Neural cell (in vitro differentiated cells): ENCODE results near the gene IL31RA. TPM values are rescaled to one million over a fixed set of nuclear protein-coding genes. Genes with fewer than 3 reads are reported as not detected.

ENCODE experiments used
- H2AFZ ChIP-seq: fragments of 200-600, 300-800 bp; sonication (generic), shearing (Covaris generic); 2 replicates; pipeline ENCODE4 v1.6.0; 2014; ENCODE audit warnings: low read depth, mild to moderate bottlenecking, antibody characterized with exemption, low read length, moderate library complexity
- H3F3A ChIP-seq: fragments of 200-600 bp; shearing (Covaris generic); 2 replicates; pipeline ENCODE4 v1.6.1; 2016; ENCODE audit warnings: mild to moderate bottlenecking, moderate library complexity, mixed read lengths, antibody characterized with exemption, low read length; ENCODE audit not compliant: insufficient read depth, poor library complexity, severe bottlenecking
- H3K27ac ChIP-seq: fragments of 200-600, 300-800 bp; sonication (generic), shearing (Covaris generic); 2 replicates; pipeline ENCODE4 v1.5.1; 2014; ENCODE audit warnings: mild to moderate bottlenecking, low read length, moderate library complexity
- H3K27me3 ChIP-seq: fragments of 300-800, 200-600 bp; sonication (generic), shearing (Covaris generic); 2 replicates; pipeline ENCODE4 v1.6.0; 2014; ENCODE audit warnings: mild to moderate bottlenecking, low read depth, low read length, moderate library complexity; ENCODE audit not compliant: insufficient read depth
- H3K36me3 ChIP-seq: fragments of 300-800, 200-600 bp; sonication (generic), shearing (Covaris generic); 2 replicates; pipeline ENCODE4 v1.5.1; 2014; ENCODE audit warnings: mild to moderate bottlenecking, antibody characterized with exemption, low read length, moderate library complexity; ENCODE audit not compliant: insufficient read depth
- H3K4me2 ChIP-seq: fragments of 300-800, 200-600 bp; sonication (generic), shearing (Covaris generic); 2 replicates; pipeline ENCODE4 v1.6.0; 2014; ENCODE audit warnings: mild to moderate bottlenecking, low read length
- H3K4me3 ChIP-seq: fragments of 300-800, 200-600 bp; sonication (generic), shearing (Covaris generic); 2 replicates; pipeline ENCODE4 v1.5.1; 2014; ENCODE audit warnings: mild to moderate bottlenecking, low read length, moderate library complexity
- H3K79me2 ChIP-seq: fragments of 200-600 bp; shearing (Covaris generic); replicated peaks from 2 replicates; pipeline ENCODE4 v1.6.0; 2014; ENCODE audit warnings: mild to moderate bottlenecking, low read length, moderate library complexity; ENCODE audit not compliant: insufficient read depth
- H3K9ac ChIP-seq: fragments of 300-800, 200-600 bp; sonication (generic), shearing (Covaris generic); 2 replicates; pipeline ENCODE4 v1.6.1; 2016; ENCODE audit warnings: mild to moderate bottlenecking, low read length, mixed read lengths
- H3K9me2 ChIP-seq: fragments of 200-600 bp; shearing (Covaris generic); 2 replicates; pipeline ENCODE4 v1.6.1; 2016; ENCODE audit warnings: mild to moderate bottlenecking, low read length, mixed read lengths; ENCODE audit not compliant: insufficient read depth
- H3K9me3 ChIP-seq: fragments of 200-600, 300-800 bp; sonication (generic), shearing (Covaris generic); 2 replicates; pipeline ENCODE4 v1.6.1; 2016; ENCODE audit warnings: mild to moderate bottlenecking, mixed run types, low read length, moderate library complexity, mixed read lengths
- H4K20me1 ChIP-seq: fragments of 200-600 bp; shearing (Covaris generic); 2 replicates; pipeline ENCODE4 v1.6.1; 2016; ENCODE audit warnings: mild to moderate bottlenecking, mixed run types; ENCODE audit not compliant: insufficient read depth
- EP300 ChIP-seq: fragments of 450-650 bp; conservative IDR thresholded peaks from 2 replicates; pipeline ENCODE4 v1.6.1; 2014; ENCODE audit warnings: antibody characterized with exemption, mild to moderate bottlenecking, moderate library complexity; ENCODE audit not compliant: poor library complexity, severe bottlenecking
- EZH2 ChIP-seq: fragments of 200-600, 300-800 bp; shearing (Covaris generic), sonication (generic); IDR thresholded peaks from 2 replicates; pipeline ENCODE4 v1.6.1; 2014; ENCODE audit warnings: antibody characterized with exemption, low read length, borderline replicate concordance, mild to moderate bottlenecking; ENCODE audit not compliant: insufficient read depth, poor library complexity, severe bottlenecking
- MXI1 ChIP-seq: fragments of 450-650 bp; conservative IDR thresholded peaks from 2 replicates; pipeline ENCODE4 v1.6.1; 2014; ENCODE audit warnings: antibody characterized with exemption, mild to moderate bottlenecking; ENCODE audit not compliant: poor library complexity, severe bottlenecking
- POLR2AphosphoS5 ChIP-seq: IDR thresholded peaks from 2 replicates; pipeline ENCODE4 v1.6.1; 2012
- RAD21 ChIP-seq: fragments of 450-650 bp; conservative IDR thresholded peaks from 2 replicates; pipeline ENCODE4 v1.6.1; 2014; ENCODE audit warnings: antibody characterized with exemption, mild to moderate bottlenecking, moderate library complexity
- SMC3 ChIP-seq: fragments of 450-650 bp; conservative IDR thresholded peaks from 2 replicates; pipeline ENCODE4 v1.6.1; 2014; ENCODE audit warnings: antibody characterized with exemption, mild to moderate bottlenecking, moderate library complexity; ENCODE audit not compliant: poor library complexity
- TAF1 ChIP-seq: IDR thresholded peaks from 2 replicates; pipeline ENCODE4 v1.6.1; 2012; ENCODE audit warnings: low read depth
- polyA plus RNA-seq: library from polyadenylated mRNA; depleted of rRNA; stranded (reverse); fragments of >200 nt; gene quantifications from 2 replicates; pipeline ENCODE4 v1.2.3, GENCODE V29; 2014
- TF ChIP-seq, protein P1 (sequence below): fragments of 450-650 bp; IDR thresholded peaks from 2 replicates; pipeline ENCODE4 v1.5.1; 2014; ENCODE audit warnings: antibody characterized with exemption, mild to moderate bottlenecking, moderate library complexity; ENCODE audit not compliant: poor library complexity, severe bottlenecking
- TF ChIP-seq, protein P2 (sequence below): IDR thresholded peaks from 2 replicates; pipeline ENCODE4 v1.6.1; 2012; ENCODE audit warnings: borderline replicate concordance

The IL31RA gene
- polyA plus RNA-seq, 1 donor from 2014 or later, result not detected

GRCh38 chr5:55855509-55855908 lies 4.4 kb downstream of the IL31RA start:
- Histone ChIP-seq H3K27ac (no peak overlapping the region), H4K20me1 (no peaks in the 10 kb centered on the region), H3K79me2 (no peaks in the 10 kb centered on the region), H3K36me3 (no peaks in the 10 kb centered on the region), H3K27me3 (no peaks in the 10 kb centered on the region), H3K9me2 (no peaks in the 10 kb centered on the region), H3K9ac (no peak overlapping the region), H3F3A (no peaks in the 10 kb centered on the region), H2AFZ (no peak overlapping the region), H3K4me3 (no peak overlapping the region), H3K9me3 (no peaks in the 10 kb centered on the region), H3K4me2 (no peak overlapping the region)
- TF ChIP-seq MXI1, result no peak
- TF ChIP-seq EP300, result no peak
- TF ChIP-seq POLR2AphosphoS5, result no peak
- TF ChIP-seq EZH2, result no peak
- TF ChIP-seq, protein P1, sequence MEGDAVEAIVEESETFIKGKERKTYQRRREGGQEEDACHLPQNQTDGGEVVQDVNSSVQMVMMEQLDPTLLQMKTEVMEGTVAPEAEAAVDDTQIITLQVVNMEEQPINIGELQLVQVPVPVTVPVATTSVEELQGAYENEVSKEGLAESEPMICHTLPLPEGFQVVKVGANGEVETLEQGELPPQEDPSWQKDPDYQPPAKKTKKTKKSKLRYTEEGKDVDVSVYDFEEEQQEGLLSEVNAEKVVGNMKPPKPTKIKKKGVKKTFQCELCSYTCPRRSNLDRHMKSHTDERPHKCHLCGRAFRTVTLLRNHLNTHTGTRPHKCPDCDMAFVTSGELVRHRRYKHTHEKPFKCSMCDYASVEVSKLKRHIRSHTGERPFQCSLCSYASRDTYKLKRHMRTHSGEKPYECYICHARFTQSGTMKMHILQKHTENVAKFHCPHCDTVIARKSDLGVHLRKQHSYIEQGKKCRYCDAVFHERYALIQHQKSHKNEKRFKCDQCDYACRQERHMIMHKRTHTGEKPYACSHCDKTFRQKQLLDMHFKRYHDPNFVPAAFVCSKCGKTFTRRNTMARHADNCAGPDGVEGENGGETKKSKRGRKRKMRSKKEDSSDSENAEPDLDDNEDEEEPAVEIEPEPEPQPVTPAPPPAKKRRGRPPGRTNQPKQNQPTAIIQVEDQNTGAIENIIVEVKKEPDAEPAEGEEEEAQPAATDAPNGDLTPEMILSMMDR, result no peak
- no peak for TF ChIP-seq RAD21
- TF ChIP-seq, protein P2, sequence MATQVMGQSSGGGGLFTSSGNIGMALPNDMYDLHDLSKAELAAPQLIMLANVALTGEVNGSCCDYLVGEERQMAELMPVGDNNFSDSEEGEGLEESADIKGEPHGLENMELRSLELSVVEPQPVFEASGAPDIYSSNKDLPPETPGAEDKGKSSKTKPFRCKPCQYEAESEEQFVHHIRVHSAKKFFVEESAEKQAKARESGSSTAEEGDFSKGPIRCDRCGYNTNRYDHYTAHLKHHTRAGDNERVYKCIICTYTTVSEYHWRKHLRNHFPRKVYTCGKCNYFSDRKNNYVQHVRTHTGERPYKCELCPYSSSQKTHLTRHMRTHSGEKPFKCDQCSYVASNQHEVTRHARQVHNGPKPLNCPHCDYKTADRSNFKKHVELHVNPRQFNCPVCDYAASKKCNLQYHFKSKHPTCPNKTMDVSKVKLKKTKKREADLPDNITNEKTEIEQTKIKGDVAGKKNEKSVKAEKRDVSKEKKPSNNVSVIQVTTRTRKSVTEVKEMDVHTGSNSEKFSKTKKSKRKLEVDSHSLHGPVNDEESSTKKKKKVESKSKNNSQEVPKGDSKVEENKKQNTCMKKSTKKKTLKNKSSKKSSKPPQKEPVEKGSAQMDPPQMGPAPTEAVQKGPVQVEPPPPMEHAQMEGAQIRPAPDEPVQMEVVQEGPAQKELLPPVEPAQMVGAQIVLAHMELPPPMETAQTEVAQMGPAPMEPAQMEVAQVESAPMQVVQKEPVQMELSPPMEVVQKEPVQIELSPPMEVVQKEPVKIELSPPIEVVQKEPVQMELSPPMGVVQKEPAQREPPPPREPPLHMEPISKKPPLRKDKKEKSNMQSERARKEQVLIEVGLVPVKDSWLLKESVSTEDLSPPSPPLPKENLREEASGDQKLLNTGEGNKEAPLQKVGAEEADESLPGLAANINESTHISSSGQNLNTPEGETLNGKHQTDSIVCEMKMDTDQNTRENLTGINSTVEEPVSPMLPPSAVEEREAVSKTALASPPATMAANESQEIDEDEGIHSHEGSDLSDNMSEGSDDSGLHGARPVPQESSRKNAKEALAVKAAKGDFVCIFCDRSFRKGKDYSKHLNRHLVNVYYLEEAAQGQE, result no peak
- no peak for TF ChIP-seq TAF1
- TF ChIP-seq SMC3, result no peak

DNA sequence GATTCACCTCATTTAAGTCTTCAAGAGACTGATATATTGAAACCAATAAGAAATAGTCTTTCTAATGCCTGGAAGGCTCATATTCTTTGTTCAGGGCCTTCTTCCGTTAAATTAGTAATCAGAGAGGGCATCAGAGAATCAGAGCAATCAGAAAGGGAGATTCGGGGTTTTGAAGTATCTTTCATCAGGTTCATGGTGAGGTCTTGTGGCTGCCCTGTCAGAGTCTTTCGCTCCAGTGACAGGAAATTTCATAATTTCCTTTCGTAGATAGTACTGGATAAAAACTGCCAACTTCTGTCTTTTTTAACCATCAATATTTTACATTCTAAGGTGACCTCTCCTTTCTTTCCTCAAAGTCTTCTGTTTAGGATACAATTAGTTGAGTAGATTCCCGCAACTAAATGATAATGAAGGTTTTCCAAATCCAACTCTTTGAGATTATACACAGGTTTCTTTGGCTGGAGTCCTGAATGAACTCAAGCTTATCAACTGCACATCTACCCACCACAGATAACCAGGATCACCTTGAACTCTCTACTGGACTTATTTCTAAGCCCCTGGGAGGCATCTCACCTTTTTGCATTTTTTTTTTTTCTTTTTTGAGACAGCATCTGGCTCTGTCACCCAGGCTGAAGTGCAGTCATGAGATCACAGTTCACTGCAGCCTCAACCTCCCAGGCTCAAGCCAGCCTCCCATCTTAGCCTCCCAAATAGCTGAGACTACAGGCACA lies 5.5 kb downstream of the IL31RA start:
- no peaks in the 10 kb centered on the region for H3K36me3 ChIP-seq
- H3K9me3 ChIP-seq, result no peaks in the 10 kb centered on the region
- no peaks in the 10 kb centered on the region for H3K9me2 ChIP-seq
- no peak overlapping the region for H3K4me2 ChIP-seq
- H3K4me3 ChIP-seq, result no peak overlapping the region
- no peak overlapping the region for H3K9ac ChIP-seq
- H3K79me2 ChIP-seq, result no peaks in the 10 kb centered on the region
- H3F3A ChIP-seq, result no peaks in the 10 kb centered on the region
- no peaks in the 10 kb centered on the region for H3K27me3 ChIP-seq
- H4K20me1 ChIP-seq, result no peaks in the 10 kb centered on the region
- H3K27ac ChIP-seq, result no peak overlapping the region
- TF ChIP-seq, protein P1, result no peak
- TF ChIP-seq SMC3 (no peak), MXI1 (no peak), EZH2 (no peak), EP300 (no peak), POLR2AphosphoS5 (no peak), RAD21 (no peak), TAF1 (no peak)
- TF ChIP-seq, protein P2, result no peak
- H2AFZ ChIP-seq, result no peak overlapping the region
